Embryonic facial prominence (tissue), 1 donor: ENCODE measurements around the gene DBX2.
"Not testable (repeated sequence)": the region's sequence is repeated elsewhere in the genome, so short reads cannot be mapped to it uniquely, and the experiment has no call there.

Experiments
- DNase-seq: peaks from one replicate; pipeline ENCODE4 v3.0.0-alpha.2; 2016; ENCODE audit errors: extremely low spot score

Gene DBX2

DNA sequence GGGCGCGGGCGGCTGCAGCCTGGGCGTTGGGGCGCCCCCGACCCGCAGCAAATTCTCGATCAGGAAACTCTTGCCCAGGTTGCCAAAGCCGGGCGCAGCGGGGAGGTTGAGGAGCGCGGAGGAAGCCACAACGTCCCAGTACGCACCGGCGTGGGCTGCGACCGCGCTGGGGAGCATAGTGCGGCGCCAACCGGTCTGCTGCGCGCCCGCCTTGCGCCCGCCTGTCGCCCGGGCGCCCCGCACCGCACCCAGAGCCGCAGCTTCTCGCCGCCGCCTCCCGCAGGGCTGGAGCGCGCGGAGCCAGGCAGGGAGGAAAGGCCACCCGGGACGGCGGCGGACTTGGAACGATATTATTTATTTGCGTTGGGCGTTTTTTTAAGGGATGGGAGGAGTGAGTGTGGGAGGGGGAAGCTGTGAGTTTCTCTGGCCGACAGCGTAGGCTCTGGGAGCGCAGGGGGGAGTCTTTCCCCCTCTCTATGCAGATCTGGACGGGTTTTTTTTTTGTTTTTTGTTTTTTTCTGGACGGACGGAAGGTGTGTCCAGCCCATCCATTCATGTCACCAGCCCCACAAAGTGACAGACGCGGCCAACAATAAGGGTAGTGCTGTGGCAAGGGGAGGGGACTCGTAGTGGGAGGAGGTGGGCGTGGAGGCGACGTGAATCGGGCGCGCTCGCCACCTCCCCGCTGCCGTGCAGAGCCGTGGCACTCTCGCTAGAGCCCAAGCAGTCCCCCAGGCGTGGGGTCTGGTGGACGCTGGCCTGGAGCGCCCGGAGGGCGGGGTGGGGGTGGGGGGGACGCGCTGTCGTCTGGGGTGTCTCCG, at the start of gene DBX2:
Gene DBX2, minus strand, starts transcription at position 349 of the 821 bp plus-strand sequence. Its CDS starts 172 bp downstream, at position 177.
- DNase-seq = no peak

GRCh38 chr12:45098766-45099165, 47.9 kb upstream of the DBX2 start:
- no peak for DNase-seq

- DNase-seq = not testable (repeated sequence)
These were observed 44.5 kb upstream of the DBX2 start for GRCh38 chr12:45095417-45095816.

DNA sequence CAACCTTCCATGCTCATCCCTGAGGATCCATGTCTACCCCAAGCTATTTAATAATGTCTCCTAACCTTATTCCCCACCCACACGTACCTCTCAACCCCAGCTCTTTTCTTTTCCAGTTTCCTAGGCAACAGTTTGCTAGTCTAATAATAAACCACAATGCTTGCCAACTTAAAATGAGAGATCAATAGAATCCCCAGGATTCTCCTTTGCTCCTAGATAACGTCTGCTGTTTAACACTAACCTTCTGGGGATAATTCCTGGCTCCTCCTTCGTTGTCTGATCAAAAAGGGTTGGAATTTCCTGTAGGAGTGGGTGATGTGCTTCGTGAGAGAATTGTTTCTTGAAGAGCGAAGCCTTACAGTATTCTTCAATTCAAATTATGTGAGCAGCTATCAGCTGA, 42.2 kb upstream of the DBX2 start:
- no peak for DNase-seq

- no peak for DNase-seq
These were observed 38.6 kb upstream of the DBX2 start for GRCh38 chr12:45089411-45090075.

GRCh38 chr12:45088608-45089007, 37.7 kb upstream of the DBX2 start:
- DNase-seq = no peak

GRCh38 chr12:45084248-45084647, 33.3 kb upstream of the DBX2 start:
- DNase-seq = not testable (repeated sequence)

DNA sequence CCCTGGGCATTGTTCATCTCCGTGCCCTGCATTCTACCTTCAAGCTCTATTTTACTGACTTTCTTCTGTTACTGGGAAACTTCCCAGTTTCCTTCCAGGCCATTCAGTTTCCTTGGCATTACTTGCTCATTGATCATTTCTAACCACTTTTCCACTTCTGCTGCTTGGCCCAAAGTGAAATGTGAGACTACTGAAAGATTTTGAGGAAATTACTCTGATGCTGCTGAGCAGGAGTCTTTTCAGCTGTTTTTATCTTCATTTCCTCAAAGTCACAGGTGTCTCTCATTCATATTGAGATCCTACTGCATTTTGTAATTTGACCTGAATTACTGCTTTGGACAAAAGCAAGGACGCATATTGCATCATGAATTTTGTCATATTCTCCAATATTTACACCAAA, 26.4 kb upstream of the DBX2 start:
- no peak for DNase-seq

DNA sequence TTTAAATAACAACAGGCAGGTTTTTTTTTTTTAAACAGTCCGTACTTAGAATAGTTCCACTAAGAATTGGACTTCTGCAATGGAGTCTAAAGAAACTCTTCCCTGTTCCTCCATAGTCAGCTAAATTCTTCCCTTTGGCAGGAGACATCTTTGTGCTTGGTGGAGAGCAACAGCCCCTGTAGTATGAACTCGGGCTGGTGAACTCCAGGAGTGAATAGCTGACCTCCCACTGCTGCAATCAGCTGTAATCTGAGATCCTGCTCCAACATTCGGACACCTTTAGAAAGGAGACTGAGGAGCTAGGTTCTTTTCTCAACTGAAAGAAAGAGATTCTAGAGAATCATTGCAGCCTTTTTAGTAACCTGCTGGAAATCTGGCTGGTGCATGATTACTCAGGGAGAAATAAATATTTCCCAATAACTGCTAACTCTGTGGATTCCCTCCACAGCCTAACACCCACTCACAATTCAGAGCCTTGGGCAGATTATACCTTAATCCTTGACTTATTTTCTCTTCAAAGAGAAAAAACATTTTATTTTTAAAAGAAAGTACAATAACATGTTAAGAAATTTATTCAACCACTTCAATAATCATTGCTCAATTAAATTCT, 25.6 kb upstream of the DBX2 start:
- DNase-seq = no peak

DNA sequence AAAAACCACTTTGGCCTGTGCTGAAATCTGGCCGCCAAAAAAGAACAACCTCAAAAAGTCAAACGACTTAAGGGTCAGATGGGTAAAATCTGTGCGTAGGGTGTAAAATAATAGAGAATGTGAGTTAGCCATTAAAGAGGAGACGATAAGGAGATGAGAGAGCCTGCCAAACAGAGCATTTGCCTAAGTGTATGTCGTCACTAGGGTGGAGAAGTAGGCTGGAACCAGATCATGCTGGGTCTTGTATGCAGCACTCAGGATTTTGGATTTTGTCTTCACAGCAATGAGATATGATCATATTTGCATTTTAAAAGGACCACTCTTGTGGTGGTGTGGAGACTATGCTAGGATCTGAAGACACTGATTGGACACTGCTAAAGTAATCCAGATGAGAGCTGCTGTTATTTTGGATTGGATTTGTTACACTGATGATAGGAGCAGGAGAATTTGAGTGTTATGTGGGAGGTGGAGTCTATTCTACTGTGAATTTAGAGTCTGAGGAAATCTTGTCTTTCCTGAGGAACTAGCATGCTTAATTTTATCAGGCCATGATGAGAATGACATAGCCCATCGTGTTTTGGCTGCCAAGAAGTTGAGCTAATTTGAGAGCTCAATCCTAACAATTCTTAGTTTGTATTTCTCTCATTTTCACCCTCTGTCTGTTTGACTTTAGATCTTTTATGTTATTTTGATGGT, 24.8 kb upstream of the DBX2 start:
- no peak for DNase-seq

DNA sequence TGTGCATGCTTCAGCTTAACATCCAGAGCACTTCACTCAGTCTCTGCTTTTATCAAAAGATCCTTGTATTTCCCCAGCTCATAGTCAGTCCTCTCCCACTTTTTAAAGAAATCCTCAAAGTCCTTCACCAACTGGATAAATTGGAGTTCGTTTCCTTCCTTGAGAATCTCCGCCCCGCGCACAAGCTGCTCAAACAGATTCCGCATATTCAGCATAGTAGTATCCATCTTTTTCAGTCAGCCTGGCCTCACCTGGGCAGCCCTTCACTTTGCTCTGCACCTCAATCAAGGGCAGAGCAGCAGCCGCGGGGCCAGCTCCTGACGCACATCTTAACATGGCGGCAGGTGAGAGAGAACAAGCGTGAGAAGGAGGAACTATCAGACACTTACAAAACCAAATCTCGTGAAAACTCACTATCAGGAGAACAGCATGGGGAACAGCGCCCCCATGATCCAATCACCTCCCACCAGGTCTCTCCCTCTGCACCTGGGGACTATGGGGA, 14.3 kb upstream of the DBX2 start:
- DNase-seq = no peak

DNA sequence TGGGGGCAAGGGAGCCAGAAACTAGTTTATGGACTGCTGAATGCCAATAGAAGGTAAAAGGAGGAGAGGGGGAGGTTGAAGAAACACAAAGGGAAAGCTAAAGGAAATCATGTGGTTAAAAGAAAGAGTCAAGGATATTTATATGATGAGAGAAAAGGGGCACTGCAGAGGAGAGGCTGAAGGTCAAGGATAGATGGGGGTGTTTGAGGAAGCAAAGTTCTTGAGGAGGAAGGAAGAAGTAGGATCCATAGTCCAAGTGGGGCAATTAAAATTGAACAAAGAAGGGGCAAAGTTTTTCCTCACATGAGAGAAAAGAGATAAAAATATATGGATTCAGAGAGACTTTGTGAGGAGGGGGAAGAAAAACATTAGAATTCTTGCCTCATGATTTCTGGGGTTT, 10.1 kb upstream of the DBX2 start:
- no peak for DNase-seq

DNA sequence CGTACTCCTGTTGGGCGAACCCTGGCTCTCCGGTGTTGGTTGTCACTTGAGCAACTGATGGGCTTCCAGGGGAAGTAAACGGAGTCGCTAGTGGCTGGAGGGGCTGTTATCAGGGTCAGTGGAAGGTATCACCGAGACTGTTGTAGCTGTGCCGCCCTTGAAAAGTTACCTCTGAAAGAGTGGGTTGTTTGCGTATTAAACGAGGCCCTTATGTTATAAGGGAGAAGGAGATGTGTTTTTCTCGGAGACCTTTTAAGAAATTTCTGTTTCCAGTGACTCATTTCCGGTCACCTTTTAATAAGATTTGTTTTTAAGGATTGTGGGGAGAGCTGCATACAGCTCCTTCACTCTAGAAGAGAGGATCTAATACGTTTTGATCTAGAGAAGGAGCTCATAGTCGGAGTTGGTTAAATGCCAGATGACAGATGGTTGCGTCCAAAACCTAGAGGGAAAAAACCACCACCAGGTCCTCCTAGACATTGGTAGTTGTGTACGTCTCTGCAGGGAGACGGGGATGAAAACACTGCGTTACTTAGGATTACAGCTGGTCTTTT, 750 bp upstream of the DBX2 start:
- DNase-seq = no peak

DNA sequence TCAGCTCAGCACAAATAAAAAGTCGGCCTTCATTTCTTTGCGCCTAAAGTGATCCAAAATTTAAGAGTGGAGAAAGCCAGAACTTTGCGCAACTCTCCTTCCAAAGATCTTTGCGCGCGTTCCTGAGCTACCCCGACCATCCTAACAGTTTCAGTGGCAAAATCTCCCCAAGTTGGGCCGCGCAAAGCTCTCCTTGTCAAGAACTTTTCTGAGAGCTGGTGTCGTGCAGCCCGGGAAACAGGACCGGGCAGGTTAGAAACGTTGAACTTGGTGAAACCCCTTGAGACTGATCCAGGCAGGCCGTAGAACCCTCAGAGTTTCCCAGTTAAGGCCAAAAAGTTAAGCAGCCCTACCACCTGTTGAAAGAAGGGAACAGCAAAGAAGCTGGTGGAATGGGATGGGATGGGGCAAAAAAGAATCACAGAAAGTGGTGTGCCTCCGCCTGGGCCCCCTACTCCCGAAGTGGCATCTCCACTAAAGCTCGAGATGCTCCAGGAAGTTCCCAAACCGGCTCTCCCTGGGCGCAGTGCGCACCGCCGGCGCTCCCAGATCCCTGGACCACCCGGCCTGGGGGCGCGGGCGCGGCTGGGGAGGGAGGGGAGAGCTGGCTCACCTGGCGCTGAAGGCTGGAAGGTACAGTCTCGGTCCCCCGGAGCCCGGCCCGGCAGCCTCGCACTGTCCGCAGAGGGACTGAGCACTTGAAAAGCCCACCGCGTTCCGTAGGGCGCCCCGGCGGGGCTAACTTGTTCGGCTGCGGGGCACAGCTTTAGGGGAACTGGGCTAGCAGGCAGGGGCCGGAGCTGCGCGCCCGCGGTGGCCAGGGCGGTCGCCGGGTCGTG, 768 bp downstream of the DBX2 start:
- DNase-seq = no peak

DNA sequence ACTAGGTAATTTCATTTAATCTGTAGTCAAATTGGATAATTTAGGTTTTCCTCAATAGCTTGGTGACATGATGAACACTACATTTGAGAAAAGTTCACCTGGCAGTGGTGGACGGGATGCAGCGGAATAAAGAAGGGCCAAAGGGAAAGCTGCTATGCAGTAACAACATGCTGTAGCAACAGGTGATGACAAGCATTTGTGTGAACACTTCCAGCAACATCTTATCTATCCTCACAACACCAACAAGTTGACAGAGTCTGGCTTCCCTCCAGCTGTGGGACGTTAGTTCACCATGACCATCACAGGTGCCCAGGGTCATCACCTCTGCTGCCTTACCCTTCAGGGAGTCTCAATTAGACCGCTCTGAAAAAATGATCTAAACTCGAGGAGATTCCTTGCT, 8.3 kb downstream of the DBX2 start:
- no peak for DNase-seq

DNA sequence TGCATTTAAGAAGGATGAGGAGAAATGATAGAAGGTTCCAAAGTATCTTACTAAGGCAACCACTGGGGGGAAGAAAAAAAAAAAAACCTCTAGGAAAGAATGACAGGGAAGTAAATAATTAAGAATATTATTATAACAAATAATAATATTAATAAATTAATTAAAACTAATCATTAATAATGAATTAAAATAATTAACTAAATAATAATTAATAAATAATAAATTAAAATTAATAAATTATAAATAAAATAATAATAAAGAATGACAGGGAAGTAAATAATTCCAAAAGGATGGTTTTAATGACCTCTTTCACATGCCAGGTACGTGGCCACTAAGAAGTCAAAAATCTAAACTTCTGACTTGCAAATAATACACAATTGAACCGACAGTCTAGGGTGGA, 9.9 kb downstream of the DBX2 start:
- DNase-seq = no peak

DNA sequence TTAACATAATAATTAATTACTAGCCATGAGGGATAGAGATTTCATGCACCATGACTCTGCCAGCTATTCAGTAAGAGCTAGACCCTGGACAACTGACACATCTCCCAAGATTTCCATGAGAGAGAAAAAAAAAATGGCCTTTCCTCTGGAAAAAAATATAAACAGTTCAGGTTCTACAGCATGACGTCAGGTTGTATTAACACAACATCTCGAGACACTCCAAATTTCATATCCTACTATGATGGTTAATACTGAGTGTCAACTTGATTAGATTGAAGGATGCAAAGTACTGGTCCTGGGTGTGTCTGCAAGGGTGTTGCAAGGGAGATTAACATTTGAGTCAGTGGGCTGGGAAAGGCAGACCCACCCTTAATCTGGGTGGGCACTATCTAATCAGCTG, 11.1 kb downstream of the DBX2 start:
- no peak for DNase-seq

DNA sequence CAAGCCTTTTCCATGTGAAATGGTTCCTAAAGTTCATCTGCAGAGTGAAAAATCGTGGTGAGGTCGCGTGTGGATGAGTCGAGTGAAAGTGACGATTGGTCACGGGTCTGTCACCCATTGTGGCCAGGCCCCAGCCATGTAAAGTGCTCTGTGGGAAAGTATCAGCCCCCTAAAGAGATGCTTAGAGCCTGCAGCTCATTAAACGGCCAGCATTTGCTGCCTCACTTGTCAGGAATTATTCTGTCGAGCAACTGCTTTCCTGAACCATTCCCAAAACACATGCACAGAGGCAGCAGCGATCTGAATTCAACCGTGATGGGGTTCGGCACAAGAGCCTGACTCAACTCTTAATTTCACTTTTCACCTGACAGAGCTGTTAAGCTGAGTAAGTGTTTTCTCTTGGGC, 16.0 kb downstream of the DBX2 start:
- DNase-seq = no peak

DNA sequence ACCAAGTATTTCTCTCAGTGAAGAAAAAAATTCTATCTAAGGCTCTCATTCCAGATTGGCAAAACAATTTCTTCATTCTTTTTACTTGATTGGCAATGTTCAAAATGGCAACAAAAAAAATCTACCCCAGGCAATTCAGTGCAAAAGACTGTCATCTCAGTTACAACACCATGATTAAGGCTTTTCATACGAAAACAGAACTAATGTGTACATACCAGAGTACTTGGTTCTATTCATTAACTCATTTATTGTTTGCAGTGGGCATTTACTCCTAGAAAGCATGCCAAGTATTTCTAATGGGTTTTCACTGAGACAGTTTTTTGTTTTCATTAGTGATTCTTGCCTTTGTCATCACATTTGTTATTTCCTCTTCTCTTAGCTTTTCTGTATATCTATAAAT, 33.0 kb downstream of the DBX2 start:
- DNase-seq = no peak

GRCh38 chr12:45014396-45014795, 36.5 kb downstream of the DBX2 start:
- DNase-seq = no peak

GRCh38 chr12:45012749-45013148, 38.1 kb downstream of the DBX2 start:
- DNase-seq = no peak
